GM21528 (cell line): ENCODE measurements around the gene GMDS.

Experiments used
- ATAC-seq: cut with Tn5 transposase; IDR thresholded peaks from one replicate; pipeline ENCODE4 v1.9.1; 2021; ENCODE audit warnings: mild to moderate bottlenecking, moderate library complexity; ENCODE audit not compliant: unreplicated experiment, low FRiP score

GMDS gene

GRCh38 chr6:1605893-1606779 lies 639.3 kb downstream of the GMDS start:
- ATAC-seq, result no peak

- ATAC-seq, result no peak
Observed at GRCh38 chr6:1605004-1605892, 640.2 kb downstream of the GMDS start.

GRCh38 chr6:1604158-1605003 lies 641.0 kb downstream of the GMDS start:
- peak; percentile 71 for ATAC-seq

- ATAC-seq, result no peak
Observed at GRCh38 chr6:1603708-1604107, 641.7 kb downstream of the GMDS start.

GRCh38 chr6:1602049-1602713 lies 643.2 kb downstream of the GMDS start:
- ATAC-seq, result no peak

- ATAC-seq, result no peak
Observed at GRCh38 chr6:1601158-1602048, 644.0 kb downstream of the GMDS start.

GRCh38 chr6:1600764-1601157 lies 644.6 kb downstream of the GMDS start:
- no peak for ATAC-seq

- no peak for ATAC-seq
Observed at GRCh38 chr6:1600063-1600763, 645.2 kb downstream of the GMDS start.

GRCh38 chr6:1599469-1599868 lies 645.9 kb downstream of the GMDS start:
- ATAC-seq, result no peak

GRCh38 chr6:1598886-1599285 lies 646.5 kb downstream of the GMDS start:
- no peak for ATAC-seq

- no peak for ATAC-seq
Observed at GRCh38 chr6:1598433-1598832, 647.0 kb downstream of the GMDS start.

GRCh38 chr6:1597924-1598323 lies 647.5 kb downstream of the GMDS start:
- no peak for ATAC-seq

GRCh38 chr6:1597121-1597744 lies 648.2 kb downstream of the GMDS start:
- ATAC-seq, result no peak

GRCh38 chr6:1596088-1596852 lies 649.1 kb downstream of the GMDS start:
- ATAC-seq, result peak; percentile 60

GRCh38 chr6:1595271-1596087 lies 649.9 kb downstream of the GMDS start:
- ATAC-seq, result no peak

GRCh38 chr6:1594445-1595200 lies 650.8 kb downstream of the GMDS start:
- no peak for ATAC-seq
